ENCODE results near the gene HELZ2.
A peak's percentile ranks its signal among the peaks of the same experiment; 100 is the strongest.
"Not testable (repeated sequence)": the region's sequence is repeated elsewhere in the genome, so short reads cannot be mapped to it uniquely, and the experiment has no call there.

Gene HELZ2

DNA sequence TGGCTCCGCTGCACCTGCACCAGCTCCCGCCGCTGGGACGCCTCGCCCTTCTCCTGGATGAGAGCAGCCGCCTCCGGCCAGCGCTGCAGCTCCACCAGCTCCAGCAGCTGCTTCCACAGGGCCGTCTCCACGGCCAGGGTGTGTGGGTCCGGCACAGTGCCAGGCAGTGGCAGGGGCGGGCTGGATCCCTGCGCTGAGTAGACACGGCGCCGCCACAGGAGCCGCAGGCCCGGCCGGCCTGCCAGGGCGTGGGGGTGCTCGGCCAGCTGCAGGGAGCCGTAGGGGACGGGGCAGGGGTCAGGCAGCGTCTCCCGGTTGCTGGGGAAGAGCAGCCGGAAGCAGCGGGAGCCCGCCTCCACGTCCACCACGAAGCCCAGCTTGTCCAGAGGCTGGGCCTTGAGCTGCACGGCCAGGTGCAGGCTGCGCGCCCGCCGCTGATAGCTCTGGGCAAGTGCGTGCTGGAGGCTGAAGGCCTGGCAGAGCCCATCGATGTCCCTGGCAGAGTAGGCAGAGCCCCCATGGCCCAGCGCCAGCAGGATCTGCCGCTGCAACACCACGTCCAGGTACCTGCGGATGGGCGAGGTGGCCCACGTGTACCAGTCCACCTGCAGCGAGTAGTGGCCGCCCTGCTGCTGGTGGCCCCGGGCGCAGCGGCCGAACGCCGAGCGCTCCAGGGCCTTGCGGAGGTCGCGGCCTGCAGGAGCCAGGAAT lies 10.7 kb downstream of the HELZ2 start:
- no peak for DNase-seq

DNA sequence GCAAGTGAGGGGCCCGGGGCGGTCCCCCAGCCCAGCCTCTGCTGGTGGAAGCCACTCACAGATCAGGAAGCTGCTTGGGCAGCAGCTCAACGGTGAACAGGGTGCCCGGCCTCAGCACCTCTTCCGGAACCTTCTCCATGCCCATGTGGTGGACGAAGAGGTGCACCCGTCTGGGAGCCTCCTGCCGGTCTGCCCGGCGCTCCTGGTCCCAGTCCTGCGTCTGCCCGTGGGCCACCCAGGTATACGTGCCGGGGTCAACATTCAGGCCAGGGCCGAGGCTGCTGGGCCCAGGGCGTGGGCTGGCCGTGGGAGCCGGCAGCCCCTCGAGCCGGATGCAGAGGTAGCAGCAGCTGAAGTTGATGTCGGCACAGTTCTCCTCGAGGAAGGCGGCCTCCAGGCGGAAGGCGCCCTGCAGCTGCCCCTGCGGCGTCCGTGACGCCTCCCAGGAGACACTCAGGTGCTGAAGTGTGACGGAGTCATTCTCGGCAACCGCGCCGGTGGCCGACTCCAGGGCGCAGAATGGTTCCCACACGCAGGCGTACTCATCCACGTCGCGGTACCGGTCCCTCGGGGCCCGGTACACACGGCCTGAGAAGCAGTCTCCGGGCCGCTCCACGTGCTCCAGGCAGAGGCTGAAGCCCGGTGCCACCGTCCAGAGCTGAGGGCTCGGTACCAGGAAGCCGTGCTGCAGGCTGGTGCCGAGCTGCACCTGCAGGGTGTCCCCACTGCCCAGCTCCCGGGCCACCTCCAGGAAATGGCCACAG lies 11.4 kb downstream of the HELZ2 start:
- DNase-seq, result no peak

DNA sequence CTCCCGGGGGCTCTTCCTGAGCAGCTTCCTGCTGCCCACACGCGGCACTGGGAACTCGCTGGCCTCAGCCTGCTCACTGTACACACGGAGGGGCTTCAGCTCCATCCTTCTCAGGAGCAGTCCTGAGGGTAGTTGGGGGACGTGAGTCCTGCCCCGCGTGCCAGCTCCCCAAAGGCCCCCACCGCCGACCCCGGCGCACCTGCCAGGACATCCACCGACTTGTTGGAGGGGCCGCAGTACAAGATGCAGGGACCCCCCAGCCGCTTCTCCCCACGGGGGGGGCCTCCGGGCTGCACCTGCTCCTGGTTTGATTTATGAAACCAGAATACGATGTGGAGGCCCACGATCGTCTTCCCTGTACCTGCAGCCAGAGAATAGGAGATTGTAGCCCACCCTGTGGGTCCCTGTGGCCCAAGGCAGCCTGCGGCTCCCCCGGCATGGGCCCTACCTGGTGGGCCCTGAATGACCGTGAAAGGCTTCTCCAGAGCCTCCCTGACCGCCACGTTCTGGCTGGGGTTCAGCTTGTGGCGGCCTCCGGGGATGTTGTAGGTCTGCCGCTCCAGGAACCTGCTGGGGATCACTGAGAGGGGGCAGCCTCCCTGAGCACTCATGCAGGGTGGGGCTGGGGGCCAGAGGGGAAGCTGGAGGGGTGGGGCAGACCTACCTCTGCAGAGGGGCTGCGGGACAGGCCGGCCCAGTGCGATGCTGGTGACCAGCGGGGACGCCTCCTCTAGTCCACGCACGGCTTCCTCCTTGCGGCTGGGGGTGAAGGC lies 12.2 kb downstream of the HELZ2 start:
- DNase-seq, result no peak

DNA sequence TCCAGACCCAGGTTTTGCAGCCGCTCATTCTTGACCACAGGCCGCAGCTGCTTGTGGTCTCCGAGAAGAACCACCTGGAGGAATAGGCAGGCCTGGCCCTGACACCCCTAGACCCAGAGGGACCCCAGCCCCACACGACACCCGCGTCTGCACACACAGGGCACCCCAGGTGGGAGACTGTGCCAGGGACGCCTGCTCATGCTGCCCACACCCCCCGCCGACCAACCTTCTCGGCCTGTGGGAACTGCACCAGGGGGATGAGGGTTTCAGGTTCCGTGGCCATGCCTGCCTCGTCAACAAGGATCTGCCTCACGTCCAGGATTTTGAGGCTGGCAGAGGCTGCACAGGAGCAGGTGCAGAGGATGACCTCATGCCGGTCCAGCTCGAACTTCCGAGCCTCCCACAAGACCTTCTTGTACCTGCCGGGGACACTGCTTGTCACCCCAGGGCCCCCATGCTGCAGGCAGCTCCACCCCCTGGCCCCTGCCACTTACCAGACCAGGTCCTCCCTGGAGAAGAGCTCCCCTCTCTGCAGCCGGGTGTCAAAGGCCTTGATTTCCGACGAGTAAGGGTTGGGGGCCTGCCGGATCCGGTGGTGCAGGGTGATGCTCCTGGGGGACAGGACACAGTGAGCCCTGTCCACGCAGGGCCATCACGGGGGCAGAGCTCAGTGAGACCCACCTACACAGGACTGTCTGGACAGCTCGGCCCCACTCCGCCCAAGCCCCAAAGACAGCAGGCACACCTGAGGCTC lies 13.0 kb downstream of the HELZ2 start:
- DNase-seq, result no peak

DNA sequence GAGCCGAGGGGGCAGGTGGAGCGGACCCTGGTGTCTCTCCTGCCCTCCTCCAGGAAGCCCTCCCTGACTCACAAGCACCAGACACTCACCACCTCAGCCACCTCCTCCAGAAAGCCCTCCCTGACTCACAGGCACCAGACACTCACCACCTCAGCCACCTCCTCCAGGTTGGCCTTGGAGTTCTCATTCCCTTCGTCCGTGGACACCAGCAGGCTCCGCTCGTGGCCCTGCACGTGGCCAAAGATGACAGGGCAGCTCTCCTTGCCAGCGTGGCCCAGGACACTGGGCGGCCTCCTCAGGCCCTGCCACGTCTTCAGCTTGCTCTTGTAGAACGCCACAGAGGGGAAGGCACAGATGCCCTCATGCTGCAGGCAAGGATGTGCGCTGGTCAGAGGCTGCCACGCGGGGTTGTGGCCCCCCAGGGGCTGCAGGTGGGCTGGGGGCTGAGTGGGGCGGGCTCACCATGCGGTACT lies 13.7 kb downstream of the HELZ2 start:
- no peak for DNase-seq

DNA sequence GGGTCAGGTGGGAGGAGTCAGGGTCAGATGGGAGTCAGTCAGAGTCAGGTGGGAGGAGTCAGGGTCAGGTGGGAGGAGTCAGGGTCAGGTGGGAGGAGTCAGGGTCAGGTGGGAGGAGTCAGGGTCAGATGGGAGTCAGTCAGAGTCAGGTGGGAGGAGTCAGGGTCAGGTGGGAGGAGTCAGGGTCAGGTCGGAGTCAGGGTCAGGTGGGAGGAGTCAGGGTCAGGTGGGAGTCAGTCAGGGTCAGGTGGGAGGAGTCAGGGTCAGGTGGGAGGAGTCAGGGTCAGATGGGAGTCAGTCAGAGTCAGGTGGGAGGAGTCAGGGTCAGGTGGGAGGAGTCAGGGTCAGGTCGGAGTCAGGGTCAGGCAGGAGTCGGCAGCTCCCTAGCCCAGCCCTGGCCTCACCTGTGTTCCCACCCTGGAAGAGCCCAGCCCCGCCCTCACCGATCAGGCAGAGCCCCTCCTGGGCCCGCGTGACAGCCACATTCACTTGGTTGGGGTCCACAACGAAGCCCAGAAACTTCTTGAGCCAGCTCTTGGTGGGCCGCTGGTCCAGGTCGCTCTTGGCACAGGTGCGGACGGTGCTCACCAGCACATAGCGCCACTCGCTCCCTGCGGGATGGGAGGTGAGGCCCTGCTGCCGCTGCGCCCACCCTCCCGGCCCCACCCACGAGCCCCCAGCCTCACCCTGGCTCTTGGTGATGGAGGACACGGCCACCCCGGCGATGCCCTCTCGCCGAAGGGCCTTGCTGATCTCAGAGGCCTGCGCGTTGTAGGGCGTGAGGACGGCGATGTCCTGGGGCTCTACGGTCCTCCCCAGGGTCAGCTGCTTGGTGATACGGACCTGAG lies 14.3 kb downstream of the HELZ2 start:
- DNase-seq, result not testable (repeated sequence)

DNA sequence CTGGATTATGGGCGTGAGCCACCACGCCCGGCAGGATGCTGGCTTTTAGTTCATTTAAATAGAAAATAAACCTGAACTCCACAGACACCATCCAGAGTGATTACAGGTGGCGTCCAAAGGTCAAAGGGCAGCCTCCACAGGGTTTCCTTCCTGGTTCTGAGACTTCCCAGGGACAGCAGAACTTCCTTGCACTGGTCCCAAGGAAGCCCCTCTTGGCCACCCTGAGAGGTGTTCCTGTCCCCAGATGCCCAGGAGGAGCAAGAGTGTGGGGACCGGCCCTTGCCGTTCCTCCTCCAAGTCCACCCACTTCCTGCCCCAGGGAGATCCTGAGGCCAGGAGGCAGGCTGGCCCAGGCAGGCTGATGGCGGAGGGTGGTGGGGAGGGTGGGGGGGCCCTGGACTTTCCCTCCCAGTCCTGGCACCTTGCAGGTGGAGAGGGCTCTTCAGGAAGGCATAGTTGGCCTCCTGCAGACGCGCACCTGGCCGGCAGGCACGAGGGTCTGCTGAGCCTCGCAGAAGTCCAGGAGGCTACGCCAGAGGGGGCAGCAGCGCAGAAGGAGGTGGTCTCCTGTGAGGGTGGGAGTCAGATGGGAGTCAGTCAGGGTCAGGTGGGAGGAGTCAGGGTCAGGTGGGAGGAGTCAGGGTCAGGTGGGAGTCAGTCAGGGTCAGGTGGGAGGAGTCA lies 15.1 kb downstream of the HELZ2 start:
- DNase-seq, result no peak

DNA sequence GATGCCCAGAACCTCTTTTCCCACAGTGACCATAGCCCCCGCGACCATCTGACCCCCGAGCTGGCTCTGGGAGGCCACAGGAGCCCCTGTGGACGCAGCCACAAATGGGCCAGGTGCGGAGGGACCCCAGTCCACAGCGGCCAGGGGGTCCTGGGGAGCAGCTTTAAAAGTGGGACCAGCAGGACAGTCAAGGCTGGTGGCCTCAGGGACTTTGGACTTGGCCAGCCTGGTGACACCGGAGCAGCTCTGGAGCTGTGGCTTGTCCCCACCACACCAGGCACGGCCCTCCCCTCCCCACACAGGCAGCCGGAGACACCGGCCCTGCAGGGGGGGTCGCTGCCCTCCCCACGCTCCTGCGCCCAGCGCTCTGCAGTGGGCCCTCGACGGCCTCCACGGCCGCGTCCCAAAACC lies 16.6 kb downstream of the HELZ2 start:
- no peak for DNase-seq

DNA sequence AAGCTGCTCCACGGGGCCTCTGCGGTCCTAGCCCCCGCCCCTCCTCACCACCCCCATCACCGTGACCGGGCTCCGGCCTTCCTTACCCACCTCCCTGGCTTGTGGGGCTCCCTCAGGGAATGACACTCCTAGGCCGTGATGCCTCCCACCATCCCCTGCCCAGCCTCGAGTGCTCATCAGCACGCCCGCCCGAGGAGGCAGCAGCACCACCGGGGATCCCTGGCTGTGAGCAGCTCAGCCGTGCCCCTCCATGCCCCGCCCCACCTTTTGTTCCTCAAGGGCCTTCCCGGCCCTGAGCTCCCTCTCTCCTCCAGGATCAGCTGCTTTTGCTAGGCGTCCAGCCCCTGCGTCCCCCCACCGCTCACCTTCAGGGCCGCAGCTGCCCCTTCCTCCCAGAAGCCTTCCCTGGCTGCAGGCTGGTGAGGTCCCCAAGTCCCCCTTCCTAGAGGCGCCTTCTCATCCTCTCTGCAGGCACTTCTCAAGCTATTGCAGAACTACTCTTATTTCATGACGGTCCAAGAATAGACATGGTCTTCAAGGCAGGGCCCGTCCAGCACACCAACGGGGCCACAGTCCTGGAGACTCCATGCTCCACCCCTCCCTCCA lies 17.1 kb downstream of the HELZ2 start:
- DNase-seq, result no peak

DNA sequence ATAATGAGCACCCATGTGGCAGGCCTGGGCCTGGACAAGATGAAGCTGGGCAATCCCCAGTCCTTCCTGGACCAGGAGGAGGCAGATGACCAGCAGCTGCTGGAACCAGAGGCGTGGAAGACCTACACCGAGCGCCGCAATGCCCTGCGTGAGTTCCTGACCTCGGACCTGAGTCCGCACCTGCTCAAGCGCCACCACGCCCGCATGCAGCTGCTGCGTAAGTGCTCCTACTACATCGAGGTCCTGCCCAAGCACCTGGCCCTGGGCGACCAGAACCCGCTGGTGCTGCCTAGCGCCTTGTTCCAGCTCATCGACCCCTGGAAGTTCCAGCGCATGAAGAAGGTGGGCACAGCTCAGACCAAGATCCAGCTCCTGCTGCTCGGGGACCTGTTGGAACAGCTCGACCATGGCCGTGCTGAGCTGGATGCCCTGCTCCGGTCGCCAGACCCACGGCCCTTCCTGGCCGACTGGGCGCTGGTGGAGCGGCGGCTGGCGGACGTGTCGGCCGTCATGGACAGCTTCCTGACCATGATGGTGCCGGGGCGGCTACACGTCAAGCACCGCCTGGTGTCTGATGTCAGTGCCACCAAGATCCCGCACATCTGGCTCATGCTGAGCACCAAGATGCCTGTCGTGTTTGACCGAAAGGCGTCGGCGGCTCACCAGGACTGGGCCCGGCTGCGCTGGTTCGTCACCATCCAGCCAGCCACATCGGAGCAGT lies 18.2 kb downstream of the HELZ2 start:
- peak; percentile 70 to 87 for DNase-seq

DNA sequence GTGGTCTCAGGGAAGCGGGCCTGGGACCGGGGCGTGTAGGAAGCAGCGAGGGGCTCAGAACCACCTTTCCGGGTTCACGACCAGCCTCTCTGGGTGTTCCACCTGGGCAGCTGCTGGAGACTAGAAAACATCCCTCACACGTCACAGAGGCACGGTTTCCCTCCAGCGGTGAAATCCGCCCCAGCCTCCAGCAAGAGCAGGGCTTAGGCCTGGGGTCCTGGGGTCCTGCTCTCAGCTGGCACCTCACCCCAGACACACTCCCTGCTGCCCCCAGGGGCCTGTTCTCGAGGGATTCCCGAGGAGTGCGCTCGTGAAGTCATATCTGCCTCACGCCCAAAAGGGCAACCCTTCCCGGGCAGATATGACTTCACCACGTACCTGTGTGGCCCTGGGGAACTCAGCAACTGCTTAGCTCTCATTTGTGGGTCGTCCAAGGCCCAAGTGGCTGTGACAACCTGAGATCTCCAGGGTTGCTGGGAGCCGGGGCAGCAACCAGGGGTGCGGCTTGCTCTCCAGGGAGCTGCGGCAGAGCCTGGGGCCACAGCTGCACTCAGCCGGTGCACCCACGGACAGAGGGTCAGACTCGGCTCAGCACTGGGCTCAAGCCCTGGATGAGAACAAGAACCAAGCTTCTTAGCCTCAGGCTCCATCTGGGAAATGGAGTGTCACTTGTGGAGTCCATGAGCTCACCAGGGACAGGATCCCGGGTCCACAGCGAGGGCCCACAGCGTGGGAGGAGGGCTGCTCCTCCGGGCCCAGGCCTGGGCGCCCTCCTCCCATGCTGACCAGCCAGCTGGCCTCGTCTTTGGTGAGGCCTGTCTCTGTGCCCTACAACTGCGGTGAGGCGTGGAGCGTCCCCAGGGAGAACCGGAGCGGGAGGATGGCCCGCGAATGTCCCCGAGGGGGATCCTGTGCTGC lies 19.4 kb downstream of the HELZ2 start:
- DNase-seq, result no peak

DNA sequence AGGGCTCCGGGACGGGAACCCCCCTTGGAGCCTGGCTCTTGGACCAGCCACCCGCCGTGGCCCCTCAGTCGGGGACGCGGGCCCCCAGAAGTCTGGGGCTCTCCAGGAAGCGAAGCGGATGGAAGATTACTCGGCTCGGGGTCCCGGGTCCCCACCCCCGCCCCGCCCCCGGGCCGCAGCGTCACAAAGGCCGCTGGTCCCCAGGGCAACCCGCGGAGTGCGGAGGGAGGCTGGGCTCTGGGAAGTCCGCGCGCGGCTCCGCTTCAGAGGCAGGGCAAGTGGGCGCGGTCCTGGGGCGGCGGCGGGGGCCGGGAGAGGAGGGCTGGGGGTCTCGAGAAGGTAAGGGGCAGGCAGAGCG lies 20.1 kb downstream of the HELZ2 start, which contains the start of gene FNDC11:
Gene FNDC11, plus strand, starts transcription at position 227 of the 358 bp plus-strand sequence. CDS start 1,505 bp downstream, outside the sequence.
- no peak for DNase-seq

DNA sequence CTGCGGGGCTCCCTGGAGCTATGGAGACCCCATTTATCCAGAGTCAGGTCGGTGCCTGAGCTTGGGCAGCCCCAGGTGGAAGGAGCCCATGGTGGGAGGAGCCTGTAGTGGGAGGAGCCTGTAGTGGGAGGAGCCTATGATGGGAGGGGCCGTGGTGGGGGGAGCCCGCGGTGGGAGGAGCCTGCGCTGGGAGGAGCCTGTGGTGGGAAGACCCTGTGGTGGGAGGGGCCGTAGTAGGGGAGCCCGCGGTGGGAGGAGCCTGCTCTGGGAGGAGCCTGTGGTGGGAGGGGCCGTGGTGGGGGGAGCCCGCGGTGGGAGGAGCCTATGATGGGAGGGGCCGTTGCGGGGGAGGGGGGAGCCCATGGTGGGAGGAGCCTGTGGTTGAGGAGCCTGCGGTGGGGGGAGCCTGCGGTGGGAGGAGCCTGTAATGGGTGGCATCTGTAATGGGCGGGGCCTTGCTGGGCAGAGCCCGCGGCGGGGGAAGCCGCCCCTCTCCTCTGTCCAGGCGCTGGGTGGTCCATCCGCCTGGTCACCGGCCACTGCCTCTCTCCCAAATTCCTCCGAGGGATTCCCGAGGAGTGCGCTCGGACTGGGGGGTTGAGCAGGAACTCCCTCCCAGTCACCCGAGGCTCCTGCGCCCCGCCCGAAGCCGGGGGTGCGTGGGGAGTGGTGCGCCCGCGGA lies 20.6 kb downstream of the HELZ2 start:
- DNase-seq, result peak in 1 of 2 experiments; percentile 43

DNA sequence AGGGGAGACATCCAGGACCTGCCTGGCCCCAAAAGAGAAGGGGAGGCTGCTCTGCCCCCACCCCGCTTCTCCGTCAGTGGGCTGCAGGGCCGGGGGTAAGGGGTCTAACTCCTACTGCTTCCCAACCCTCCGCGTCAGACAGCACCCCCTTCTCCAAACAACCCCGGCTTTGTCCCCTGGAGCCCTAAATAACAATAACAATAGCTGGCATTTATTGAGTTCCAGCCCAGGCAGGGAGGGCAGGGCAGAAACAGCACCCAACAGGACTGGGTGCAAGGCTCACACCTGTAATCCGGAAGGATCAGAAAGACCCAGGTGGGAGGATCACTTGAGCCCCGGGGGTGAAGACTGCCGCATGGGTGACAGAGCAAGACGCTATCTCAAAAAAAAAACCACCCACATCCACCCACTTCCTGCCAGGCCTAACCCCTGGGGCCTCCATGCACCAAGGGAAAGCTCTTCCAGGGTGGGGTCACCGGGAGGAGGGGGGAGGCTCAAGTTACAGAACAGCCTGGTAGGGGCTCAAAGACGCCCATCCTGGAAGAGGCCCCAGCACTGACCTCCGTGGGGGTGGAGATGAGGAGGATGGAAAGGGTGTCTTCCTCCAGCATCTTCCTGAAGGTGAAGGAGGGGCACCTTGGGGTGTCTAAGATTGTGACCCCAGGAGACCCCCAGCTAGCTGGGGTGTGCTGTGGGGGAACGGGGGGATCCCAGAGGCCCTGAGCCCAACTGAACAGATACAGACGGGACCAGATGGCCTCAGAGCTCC lies 21.4 kb downstream of the HELZ2 start:
- DNase-seq, result no peak

DNA sequence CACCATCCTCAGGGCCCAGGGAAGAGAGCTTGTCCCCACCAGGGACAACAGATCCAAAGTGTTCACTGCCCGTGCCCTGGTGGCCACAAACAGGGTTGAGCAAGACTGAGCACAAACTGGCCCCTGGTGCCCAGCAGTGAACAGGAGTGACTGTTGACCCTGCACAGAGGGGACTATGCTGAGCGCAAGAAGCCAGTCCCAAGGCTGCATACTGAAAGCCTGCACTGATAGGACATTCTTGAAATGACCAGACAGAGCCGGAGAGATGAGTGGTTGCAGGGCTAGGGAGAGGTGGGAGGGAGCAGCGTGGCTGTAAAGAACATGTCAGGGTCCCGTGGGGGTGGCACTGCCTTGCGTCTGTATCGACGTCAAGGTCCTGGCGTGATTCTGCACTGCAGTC lies 23.0 kb downstream of the HELZ2 start:
- no peak for DNase-seq

DNA sequence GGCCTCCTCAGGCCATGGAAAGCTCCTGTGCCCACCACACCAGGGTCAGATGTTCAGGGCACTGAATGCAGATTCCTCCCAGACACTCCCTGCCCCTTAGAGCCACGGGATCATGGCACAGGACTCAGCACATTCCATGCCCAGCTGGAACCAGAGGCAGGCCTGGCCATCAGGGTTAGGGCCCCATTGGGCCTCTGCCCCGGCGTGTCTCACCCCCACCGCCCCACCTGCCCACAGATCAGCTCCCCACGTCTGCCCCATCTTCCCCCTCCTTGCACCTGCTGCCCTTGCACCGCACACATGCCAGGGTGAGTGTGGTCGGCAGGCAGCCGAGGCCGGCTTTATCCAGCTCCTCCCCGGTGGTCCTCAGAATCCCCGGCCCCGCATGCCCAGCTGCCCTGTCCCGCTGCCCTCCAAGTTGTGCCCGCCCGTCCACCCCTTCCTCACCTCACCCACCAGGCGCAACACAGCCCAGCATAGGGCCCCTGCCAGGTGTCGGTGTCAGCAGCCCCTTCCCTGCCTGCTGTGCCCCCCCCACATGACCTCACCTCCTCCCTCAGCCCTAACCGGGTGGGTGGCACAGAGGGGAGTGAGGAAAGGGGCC lies 24.3 kb downstream of the HELZ2 start:
- DNase-seq, result no peak

DNA sequence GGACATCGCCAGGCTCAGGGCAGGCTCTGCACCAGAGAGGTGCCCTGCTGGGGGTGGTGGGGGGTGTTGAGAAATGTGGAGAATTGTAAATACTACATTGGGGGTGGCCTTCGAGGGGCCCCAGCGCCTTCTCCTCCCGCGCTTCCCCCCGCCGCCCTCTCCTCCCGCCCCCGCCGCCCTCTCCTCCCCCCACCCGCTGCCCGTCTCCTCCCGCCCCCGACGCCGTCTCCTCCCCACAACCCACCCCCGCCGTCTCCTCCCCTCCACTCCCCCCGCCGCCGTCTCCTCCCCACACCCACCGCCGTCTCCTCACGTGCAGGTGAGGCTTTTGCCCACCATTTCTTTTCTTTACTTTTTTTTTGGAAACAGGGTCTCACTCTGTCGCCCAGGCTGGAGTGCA lies 25.0 kb downstream of the HELZ2 start:
- DNase-seq, result no peak
